Karpas-422 (cell line): ENCODE measurements around the gene OR2C3. TPM values are rescaled to one million over a fixed set of nuclear protein-coding genes. Genes with fewer than 3 reads are reported as not detected.
"Not testable (repeated sequence)": the region's sequence is repeated elsewhere in the genome, so short reads cannot be mapped to it uniquely, and the experiment has no call there.

Experiments used
- DNase-seq: peaks from one replicate; pipeline ENCODE4 v3.0.0-alpha.2; 2015
- H2AFZ ChIP-seq: fragments of 200-600 bp; sonication (generic); 2 replicates; pipeline ENCODE4 v1.6.1; 2014; ENCODE audit warnings: antibody characterized with exemption, low read length, mixed read lengths
- H3K27ac ChIP-seq: fragments of 200-600 bp; sonication (generic); 2 replicates; pipeline ENCODE4 v1.5.1; 2014; ENCODE audit warnings: mild to moderate bottlenecking, low read length, moderate library complexity
- H3K27me3 ChIP-seq: fragments of 200-600 bp; sonication (generic); 2 replicates; pipeline ENCODE4 v1.6.1; 2014; ENCODE audit warnings: low read length, mixed read lengths
- H3K36me3 ChIP-seq: fragments of 200-600 bp; sonication (generic); 2 replicates; pipeline ENCODE4 v1.6.1; 2014; ENCODE audit warnings: low read length, mixed read lengths; ENCODE audit not compliant: insufficient read depth
- H3K4me1 ChIP-seq: fragments of 200-600 bp; sonication (generic); 2 replicates; pipeline ENCODE4 v1.6.1; 2014; ENCODE audit warnings: mild to moderate bottlenecking, low read length, mixed read lengths
- H3K4me2 ChIP-seq: fragments of 200-600 bp; sonication (generic); 2 replicates; pipeline ENCODE4 v1.6.1; 2014; ENCODE audit warnings: low read length, low read depth, mild to moderate bottlenecking; ENCODE audit not compliant: poor library complexity, severe bottlenecking
- H3K4me3 ChIP-seq: fragments of 200-600 bp; sonication (generic); 2 replicates; pipeline ENCODE4 v1.5.1; 2014; ENCODE audit warnings: mild to moderate bottlenecking, antibody characterized with exemption, low read length, mixed read lengths
- H3K79me2 ChIP-seq: fragments of 200-600 bp; sonication (generic); 2 replicates; pipeline ENCODE4 v1.6.1; 2014; ENCODE audit warnings: mild to moderate bottlenecking, low read length, mixed read lengths
- H3K9ac ChIP-seq: fragments of 200-600 bp; sonication (generic); 2 replicates; pipeline ENCODE4 v1.6.0; 2014; ENCODE audit warnings: low read length
- H3K9me2 ChIP-seq: fragments of 200-600 bp; sonication (generic), shearing (Covaris generic); replicated peaks from 2 replicates; pipeline ENCODE4 v1.6.0; 2014; ENCODE audit warnings: mild to moderate bottlenecking, low read length, moderate library complexity; ENCODE audit not compliant: insufficient read depth
- H3K9me3 ChIP-seq: fragments of 300-700, 200-600 bp; sonication (generic); 2 replicates; pipeline ENCODE4 v1.6.1; 2014; ENCODE audit warnings: low read length, mixed read lengths
- H4K20me1 ChIP-seq: fragments of 200-600 bp; sonication (generic); 2 replicates; pipeline ENCODE4 v1.6.1; 2014; ENCODE audit warnings: mild to moderate bottlenecking, antibody characterized with exemption, low read length, low read depth; ENCODE audit not compliant: insufficient read depth
- total RNA-seq: library from RNA; depleted of rRNA; stranded (reverse); fragments of >200 nt; shearing (Covaris generic); gene quantifications from 2 replicates; pipeline ENCODE4 v1.2.3, GENCODE V29; 2014; ENCODE audit warnings: low replicate concordance

OR2C3 gene
- total RNA-seq, 1 experiment from 2014 or later = not detected

DNA sequence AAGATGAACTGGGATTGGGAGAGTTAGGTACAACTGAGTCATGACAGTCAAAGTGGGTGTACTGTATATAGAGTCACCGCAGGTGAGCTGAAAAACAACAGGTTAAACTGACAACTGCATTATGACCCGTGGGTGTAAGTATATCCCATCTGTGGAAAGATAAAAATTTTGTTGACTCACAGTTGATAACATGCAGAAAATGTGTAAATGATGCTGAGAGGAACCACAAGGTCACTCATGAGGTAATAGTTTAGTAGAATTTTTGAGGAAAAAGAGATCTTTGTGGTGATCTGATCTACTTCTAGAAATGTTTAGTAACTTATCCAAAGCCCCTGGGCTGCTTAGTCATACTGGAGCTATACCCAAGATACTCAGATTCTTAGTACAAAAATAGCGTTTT lies 838 bp downstream of the OR2C3 start:
- Histone ChIP-seq H2AFZ (no peak overlapping the region), H3K4me2 (no peak overlapping the region), H3K9me3 (no peaks in the 10 kb centered on the region), H3K4me1 (peaks cover 4% of the 10 kb centered on the region; the same call in 1 of the 2 replicates), H3K27ac (no peak overlapping the region), H3K79me2 (no peaks in the 10 kb centered on the region), H3K9ac (no peak overlapping the region), H4K20me1 (no peaks in the 10 kb centered on the region), H3K9me2 (no peaks in the 10 kb centered on the region), H3K36me3 (no peaks in the 10 kb centered on the region), H3K4me3 (no peak overlapping the region), H3K27me3 (no peaks in the 10 kb centered on the region; the same call in 1 of the 2 replicates)
- no peak for DNase-seq

DNA sequence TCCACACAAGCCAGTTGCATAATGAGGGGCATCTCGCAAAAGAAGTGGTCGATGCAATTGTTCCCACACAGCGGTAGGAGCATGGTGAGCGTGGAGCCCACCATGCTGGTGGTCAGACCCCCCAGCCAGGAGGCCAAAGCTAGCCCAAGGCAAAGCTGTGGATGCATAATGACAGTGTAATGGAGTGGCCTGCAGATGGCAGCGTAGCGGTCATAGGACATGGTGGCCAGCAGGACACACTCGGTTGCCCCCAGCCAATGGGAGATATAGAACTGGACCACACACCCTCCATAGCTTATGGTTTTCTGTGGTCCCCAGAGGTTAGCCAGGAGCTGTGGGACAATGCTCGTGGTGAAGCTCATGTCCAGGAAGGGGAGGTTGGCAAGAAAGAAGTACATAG lies 4.3 kb downstream of the OR2C3 start:
- Histone ChIP-seq H2AFZ (no peak overlapping the region), H3K79me2 (no peaks in the 10 kb centered on the region), H3K9me3 (no peaks in the 10 kb centered on the region), H3K4me1 (no peaks in the 10 kb centered on the region), H3K4me2 (no peak overlapping the region), H3K27me3 (no peaks in the 10 kb centered on the region), H3K27ac (no peak overlapping the region), H4K20me1 (no peaks in the 10 kb centered on the region), H3K9me2 (no peaks in the 10 kb centered on the region), H3K36me3 (no peaks in the 10 kb centered on the region), H3K4me3 (no peak overlapping the region), H3K9ac (no peak overlapping the region)
- DNase-seq = no peak

DNA sequence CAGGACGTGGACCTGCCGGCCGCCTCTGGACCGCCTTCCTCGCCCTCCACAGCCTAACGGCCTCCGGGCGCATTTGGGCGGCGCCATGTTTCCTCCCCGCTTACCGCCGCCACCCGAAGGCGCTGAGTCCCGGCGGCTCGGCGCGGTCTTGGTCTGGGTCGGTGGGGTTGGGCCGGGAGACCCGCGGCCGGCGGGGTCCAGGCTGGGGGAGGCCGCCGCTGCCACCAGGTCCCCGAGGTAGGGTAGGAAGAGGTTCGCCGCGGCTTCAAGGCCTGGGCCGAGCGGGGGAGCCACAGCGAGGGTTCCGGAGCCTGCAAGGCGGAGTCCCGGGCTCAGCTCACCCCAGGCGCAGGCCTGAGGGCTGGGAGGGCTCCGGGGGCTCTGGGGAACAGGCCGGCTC lies 5.5 kb downstream of the OR2C3 start:
- Histone ChIP-seq H3K27ac (no peak overlapping the region), H3K9ac (no peak overlapping the region), H3K9me3 (no peaks in the 10 kb centered on the region), H3K9me2 (no peaks in the 10 kb centered on the region), H3K36me3 (no peaks in the 10 kb centered on the region), H3K27me3 (no peaks in the 10 kb centered on the region), H3K79me2 (no peaks in the 10 kb centered on the region), H3K4me2 (no peak overlapping the region), H3K4me1 (no peaks in the 10 kb centered on the region), H3K4me3 (no peak overlapping the region), H4K20me1 (no peaks in the 10 kb centered on the region), H2AFZ (no peak overlapping the region)
- no peak for DNase-seq

DNA sequence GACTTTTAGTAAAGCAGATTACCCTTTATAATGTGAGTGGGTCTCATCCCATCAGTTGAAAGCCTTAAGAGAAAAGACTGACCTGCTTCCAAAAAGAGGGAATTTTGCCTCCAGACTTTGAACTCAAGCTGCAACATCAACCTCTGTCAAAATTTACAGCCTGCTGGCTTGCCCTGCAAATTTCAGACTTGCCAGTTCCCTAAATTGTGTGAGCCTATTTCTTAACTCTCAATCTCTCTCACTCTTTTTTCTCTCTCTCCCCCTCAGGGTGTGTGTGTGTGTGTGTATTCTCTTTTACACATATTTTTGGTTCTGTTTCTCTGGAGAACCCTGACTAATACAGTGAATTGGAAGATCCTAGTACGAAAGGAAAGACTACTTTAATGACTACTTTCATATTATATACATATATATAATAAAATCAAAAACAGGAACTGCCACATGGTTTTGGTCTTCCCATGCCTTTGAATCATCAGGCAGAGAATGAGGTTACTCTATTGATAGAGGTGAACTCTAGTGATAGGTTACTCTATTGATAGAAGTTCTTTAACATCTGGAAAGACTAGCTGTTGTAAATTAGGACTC lies 6.4 kb downstream of the OR2C3 start:
- Histone ChIP-seq H3K4me3 (no peak overlapping the region), H4K20me1 (no peaks in the 10 kb centered on the region), H3K4me2 (no peak overlapping the region), H3K9me3 (no peaks in the 10 kb centered on the region), H3K9ac (no peak overlapping the region), H2AFZ (no peak overlapping the region), H3K79me2 (no peaks in the 10 kb centered on the region), H3K27ac (no peak overlapping the region), H3K9me2 (no peaks in the 10 kb centered on the region), H3K36me3 (no peaks in the 10 kb centered on the region), H3K27me3 (no peaks in the 10 kb centered on the region), H3K4me1 (no peaks in the 10 kb centered on the region)
- no peak for DNase-seq

DNA sequence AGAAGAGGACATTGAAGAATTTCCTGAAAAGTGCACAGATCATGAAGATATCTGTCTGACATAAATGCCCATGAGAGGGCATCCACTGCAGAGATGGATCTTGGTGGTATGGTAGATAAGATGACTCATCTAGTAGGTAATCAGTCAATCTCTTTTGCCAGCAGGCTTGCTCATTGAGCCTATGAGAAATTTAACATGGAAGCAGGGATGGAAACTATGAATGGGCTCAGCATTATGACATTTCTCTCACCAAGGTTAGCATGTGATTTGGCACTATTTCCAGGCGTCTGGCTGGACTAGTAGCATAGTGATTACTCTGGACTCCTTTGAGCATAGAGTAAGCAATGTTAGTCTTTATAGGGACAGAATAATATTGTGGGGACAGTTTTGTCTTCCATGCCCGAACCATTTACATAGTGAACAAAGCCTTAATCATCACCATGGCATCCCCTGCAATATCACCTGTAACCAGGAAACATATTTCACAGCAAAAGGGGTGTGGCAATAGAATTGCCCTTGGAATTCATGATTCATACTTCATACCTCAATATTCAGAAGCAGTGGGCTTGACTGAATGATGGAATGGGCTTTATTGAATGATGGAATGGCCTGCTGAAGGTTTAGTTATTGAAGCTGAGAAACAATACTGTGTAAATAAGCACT lies 7.3 kb downstream of the OR2C3 start:
- H3K9ac ChIP-seq = no peak overlapping the region
- no peak overlapping the region for H3K4me3 ChIP-seq
- H3K27ac ChIP-seq = no peak overlapping the region
- H2AFZ ChIP-seq = no peak overlapping the region
- H3K79me2 ChIP-seq = no peaks in the 10 kb centered on the region
- no peak for DNase-seq
- H3K4me2 ChIP-seq = no peak overlapping the region
- no peaks in the 10 kb centered on the region for H3K4me1 ChIP-seq
- no peaks in the 10 kb centered on the region for H3K9me2 ChIP-seq
- H4K20me1 ChIP-seq = no peaks in the 10 kb centered on the region
- no peaks in the 10 kb centered on the region for H3K9me3 ChIP-seq
- no peaks in the 10 kb centered on the region for H3K27me3 ChIP-seq
- no peaks in the 10 kb centered on the region for H3K36me3 ChIP-seq

DNA sequence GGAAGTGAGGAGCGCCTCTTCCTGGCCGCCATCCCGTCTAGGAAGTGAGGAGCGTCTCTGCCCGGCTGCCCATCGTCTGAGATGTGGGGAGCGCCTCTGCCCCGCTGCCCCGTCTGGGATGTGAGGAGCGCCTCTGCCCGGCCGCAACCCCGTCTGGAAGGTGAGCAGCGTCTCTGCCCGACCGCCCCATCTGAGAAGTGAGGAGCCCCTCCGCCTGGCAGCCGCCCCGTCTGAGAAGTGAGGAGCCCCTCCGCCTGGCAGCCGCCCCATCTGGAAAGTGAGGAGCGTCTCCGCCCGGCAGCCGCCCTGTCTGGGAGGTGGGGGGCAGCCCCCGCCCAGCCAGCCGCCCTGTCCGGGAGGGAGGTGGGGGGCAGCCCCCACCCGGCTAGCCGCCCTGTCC lies 14.4 kb downstream of the OR2C3 start:
- not testable (repeated sequence) for H4K20me1 ChIP-seq, H3K9me3 ChIP-seq, H3K4me2 ChIP-seq, H2AFZ ChIP-seq, H3K4me3 ChIP-seq, H3K9me2 ChIP-seq, H3K79me2 ChIP-seq, H3K27ac ChIP-seq, H3K9ac ChIP-seq, H3K4me1 ChIP-seq, DNase-seq, H3K27me3 ChIP-seq, H3K36me3 ChIP-seq

DNA sequence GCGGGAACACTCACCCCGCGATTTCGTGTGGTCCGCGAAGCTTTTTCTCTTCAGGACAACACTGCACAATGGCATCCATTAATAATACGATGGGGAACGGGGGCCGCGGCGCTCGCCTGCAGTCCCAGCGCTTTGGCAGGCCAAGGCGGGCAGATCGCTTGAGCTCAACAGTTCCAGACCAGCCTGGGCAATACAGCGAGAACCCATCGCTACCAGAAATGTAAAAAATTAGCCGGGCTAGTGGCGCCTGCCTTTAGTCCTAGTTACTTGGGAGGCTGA lies 17.7 kb downstream of the OR2C3 start:
- no peaks in the 10 kb centered on the region for H4K20me1 ChIP-seq
- DNase-seq = no peak
- no peak overlapping the region for H3K27ac ChIP-seq
- H3K27me3 ChIP-seq = no peaks in the 10 kb centered on the region
- no peaks in the 10 kb centered on the region for H3K9me3 ChIP-seq
- H3K36me3 ChIP-seq = no peaks in the 10 kb centered on the region
- no peak overlapping the region for H3K9ac ChIP-seq
- no peaks in the 10 kb centered on the region for H3K79me2 ChIP-seq
- no peak overlapping the region for H3K4me2 ChIP-seq
- H3K4me1 ChIP-seq = no peaks in the 10 kb centered on the region
- no peak overlapping the region for H3K4me3 ChIP-seq
- no peaks in the 10 kb centered on the region for H3K9me2 ChIP-seq
- no peak overlapping the region for H2AFZ ChIP-seq

DNA sequence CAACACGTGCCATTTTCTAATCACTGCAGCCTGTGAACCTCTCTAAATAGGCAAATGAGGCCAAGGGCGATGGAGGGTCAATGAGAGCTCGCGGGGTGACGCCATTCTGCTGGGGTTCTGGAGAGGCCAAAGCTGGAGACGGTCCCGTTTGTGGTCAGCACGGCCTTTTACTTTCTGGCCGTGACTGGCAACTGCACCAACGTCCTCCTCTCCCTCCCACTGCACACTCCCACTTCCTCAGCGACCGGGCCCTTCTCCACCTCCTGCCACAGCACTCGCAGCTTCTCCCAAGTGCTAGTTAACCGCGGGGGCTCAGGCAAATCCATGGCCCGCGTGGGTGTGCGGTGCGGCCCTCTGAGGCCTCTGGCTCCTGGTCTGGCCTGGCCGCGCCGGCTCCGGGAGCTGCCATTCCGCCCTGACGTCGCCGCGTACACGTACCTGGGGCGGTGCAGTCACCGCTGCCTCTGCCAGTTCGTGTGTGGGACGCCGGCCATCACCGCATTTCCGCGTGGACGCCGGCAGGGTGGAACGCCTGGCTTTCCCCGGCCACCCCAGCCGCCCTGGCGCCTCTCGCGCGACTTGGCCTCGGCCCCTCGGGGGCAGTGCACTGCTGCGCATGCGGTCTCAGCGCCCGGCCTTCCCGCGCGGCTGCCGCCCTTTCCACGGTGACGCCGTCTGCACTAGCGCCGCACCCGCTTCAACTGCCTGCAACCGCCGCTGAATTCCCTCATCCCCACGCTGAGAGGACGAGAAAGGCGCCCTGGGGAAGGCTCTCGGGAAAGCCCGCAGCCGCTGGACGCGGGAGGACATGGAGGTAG lies 18.2 kb downstream of the OR2C3 start:
- no peak overlapping the region for H3K4me2 ChIP-seq
- no peaks in the 10 kb centered on the region for H3K27me3 ChIP-seq
- H3K9ac ChIP-seq = no peak overlapping the region
- H3K9me2 ChIP-seq = no peaks in the 10 kb centered on the region
- no peaks in the 10 kb centered on the region for H3K9me3 ChIP-seq
- no peaks in the 10 kb centered on the region for H4K20me1 ChIP-seq
- H3K79me2 ChIP-seq = no peaks in the 10 kb centered on the region
- H3K4me1 ChIP-seq = no peaks in the 10 kb centered on the region
- no peaks in the 10 kb centered on the region for H3K36me3 ChIP-seq
- no peak overlapping the region for H2AFZ ChIP-seq
- no peak for DNase-seq
- H3K4me3 ChIP-seq = no peak overlapping the region
- H3K27ac ChIP-seq = no peak overlapping the region
